HG02884 (cell line): ENCODE results near the gene FAM241B.

Experiments
- ATAC-seq: cut with Tn5 transposase; IDR thresholded peaks from one replicate; pipeline ENCODE4 v1.9.1; 2021; ENCODE audit warnings: mild to moderate bottlenecking, moderate library complexity; ENCODE audit not compliant: unreplicated experiment

Gene FAM241B, protein sequence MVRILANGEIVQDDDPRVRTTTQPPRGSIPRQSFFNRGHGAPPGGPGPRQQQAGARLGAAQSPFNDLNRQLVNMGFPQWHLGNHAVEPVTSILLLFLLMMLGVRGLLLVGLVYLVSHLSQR

DNA sequence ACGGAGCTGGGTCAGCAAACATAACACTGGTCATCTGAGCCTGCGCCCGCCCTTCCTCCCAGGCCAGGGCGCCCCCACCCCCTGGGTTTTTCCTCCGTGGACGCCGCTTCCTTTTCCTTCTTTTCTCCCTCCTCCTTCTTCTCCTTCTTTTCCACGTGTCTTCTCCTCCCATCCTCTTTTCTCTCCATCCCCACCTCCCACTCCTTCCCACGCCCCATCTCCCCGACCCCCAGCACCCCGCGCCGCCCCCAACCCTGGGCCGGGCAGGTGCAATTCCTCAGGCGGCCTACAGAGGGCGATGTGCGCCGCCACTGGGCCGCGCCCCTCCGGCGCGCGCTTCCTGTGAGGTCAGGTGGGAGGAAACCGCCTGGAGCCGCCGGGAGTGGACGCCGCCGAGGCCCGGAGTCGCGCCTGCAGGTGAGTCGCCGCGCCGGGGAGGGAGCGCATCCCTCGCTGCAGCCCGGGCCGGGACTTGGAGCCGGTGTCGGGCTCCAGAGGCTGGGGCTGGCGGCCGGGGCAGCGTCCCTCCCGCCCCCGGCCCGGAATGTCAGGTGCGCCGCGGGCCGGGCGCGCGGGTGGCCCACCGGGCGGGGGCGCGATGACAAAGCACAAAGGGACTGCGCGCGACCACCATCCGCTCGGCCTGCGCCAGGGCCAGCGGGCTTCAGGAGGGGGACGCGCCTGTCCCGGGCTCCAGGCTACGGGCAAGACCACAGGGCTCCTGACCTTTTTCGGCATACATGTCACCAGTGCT, at the start of gene FAM241B:
Gene FAM241B (plus strand): TSS at position 351 of the 754 bp plus-strand sequence. CDS start 1,497 bp downstream, outside the sequence.
- ATAC-seq: no peak

DNA sequence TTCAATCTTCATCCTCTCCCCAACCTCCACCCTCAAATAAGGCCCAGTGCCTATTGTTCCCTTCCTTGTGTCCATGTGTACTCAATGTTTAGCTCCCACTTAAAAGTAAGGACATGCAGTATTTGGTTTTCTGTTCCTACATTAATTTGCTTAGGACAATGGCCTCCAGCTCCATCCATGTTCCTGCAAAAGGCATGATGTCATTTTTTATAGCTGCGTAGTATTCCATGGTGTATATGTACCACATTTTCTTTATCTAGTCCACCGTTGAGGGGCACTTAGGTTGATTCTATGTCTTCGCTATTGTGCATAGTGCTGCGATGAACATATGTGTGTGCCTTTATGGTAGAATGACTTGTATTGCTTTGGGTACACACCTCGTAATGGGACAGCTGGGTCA, 49.6 kb upstream of the FAM241B start:
- no peak for ATAC-seq

DNA sequence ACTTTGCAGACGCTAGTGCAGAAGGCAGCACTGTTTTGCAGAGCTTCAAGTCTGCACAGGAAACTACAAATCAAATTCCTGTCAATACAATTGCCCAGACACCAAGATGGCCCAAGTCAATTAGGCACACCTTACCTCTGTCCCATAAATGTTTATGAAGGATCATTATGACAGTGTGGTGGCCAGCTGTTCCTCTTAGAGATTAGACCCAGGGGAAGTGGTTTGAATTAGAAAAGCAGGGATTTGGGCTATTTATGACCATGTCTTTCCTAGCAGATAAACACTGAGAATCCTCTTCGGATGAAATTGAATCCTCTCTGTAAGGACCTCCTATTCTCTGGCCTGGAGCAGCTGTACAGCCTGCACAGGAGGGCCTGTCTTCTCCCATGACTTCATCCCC, 46.9 kb upstream of the FAM241B start:
- ATAC-seq: no peak

DNA sequence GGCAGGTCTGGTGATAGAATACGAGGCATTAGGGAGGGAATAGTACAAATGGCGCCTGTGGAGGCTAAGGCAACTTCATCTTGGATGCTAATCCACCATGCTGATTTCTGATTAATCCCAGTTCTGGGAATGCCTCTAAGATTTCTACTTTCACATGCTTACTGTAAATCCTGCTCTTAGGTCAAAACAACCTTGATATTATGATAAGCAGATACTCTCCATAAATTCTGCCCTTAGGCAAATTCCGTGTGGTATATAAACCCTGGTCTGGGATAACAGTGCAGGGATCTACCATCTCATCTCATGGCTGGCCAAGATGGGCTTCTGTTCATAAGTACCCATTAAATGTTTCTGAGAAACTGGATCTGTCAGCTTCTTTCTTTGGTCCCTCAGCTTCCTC, 45.4 kb upstream of the FAM241B start:
- ATAC-seq: no peak

DNA sequence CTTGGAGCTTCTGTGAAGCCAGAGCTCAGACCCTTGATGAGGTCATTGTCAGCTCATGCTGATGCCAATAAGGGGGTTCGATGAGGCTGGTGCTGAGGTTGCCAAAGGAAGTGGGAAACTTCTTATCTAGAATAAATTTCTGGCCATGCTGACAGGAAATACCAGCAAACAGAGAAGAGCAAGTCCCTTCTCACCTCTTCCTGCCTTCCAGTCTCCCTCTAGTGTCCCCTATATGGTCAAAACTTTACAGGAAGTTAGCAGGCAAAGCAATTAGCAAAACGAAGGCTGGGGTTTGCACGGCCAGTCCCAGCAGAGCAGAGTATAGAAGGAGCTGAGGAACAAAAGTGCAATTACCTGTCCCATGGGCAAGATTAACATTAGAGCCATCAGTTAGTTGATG, 41.7 kb upstream of the FAM241B start:
- ATAC-seq: no peak

DNA sequence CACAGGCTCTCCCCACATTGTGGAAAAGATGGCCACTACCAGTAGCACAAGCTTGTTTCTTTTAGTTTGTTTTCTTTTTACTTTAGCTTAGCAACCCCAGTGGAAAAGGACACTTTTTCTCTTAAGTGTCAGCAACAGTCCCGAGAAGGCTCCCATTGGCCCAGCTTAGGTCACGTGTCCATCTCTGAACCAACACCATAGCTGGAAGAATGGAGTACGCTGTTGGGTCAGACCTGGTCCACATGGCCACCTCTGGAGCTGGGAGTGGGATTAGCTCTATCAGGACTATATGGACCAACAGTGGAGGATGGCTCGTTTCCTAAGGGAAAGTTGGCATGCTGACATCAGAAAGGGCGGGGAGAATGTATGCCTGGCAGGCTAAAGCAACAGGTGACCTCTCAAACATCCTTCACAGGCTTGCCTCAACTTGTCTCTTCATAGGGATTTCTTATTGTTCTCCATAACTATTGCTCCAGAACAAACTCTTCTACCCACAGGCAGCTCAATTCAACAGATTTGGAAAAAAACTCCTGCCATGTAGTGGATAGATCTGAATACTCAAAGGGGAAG, 29.2 kb upstream of the FAM241B start:
- no peak for ATAC-seq

DNA sequence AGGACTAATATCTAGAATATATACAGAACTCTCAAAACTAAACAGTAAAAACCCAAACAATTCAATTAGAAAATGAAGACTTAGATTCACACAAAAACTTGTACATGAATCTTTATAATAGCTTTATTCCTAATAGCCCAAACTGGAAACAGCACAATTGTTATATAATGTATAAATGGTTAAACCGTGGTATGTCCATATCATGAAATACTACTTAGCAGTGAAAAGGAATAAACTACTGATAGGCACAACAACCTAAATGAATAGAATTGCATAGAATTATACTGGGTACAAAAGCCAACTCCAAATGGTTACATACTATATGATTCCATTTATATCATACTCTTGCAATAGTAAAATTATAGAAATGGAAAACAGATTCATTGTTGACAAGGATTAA, 21.0 kb upstream of the FAM241B start:
- no peak for ATAC-seq

DNA sequence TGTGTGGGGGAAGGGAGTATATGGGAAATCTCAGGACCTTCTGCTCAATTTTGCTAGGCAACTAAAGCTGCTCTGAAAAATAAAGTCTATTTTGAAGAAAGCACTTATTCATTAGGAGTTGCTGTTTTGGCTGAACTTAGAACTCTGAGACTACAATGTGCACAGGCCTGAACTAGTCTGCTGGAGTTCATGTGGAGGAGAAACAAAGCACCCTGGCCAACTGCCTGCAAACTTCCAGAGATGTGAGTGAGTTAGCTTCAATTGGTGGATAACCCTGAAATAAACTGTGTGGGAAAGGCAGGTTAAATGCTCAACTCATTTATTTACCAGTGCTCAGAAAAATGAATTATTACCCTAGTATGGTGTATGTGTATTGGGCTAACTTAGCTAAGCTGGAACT, 17.3 kb upstream of the FAM241B start:
- ATAC-seq: no peak

DNA sequence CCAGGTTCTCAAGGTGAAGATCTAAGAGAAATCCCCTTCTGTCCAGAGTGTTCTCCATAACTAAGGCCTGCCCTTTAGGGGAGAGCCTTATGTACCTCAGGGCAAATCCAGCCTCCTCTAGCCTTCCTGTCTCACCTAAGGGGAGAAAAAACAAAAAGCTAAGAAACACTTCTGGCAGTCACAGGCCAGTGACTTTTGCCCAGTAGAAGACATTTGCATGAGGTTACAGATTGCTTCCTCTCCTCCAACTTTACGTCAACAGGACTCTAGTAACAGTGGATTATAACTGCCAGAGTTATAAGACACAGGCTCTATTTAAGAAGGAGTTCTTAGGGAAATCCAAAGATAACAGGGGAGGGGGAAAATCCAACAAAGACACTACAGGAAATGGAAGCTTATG, 15.9 kb upstream of the FAM241B start:
- no peak for ATAC-seq

DNA sequence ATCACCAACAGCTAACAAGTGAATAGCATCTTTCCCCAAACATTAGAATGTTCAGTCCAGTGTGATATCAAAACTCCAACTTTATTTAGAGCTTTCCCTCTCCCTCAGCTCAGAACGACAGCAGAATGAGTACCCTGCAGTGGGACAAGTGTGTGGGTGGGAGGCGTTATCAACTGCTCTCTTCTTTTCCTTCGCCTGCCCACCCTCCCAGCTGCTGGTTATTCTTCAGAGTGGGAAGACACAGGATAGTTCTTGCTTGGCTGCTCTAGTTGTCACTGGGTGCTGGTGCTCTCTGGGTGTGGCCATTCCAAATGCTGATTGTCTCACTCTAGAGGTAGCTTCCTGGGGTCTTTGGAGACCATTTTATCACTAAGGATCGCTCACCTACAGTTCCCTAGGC, 13.7 kb upstream of the FAM241B start:
- ATAC-seq: no peak

DNA sequence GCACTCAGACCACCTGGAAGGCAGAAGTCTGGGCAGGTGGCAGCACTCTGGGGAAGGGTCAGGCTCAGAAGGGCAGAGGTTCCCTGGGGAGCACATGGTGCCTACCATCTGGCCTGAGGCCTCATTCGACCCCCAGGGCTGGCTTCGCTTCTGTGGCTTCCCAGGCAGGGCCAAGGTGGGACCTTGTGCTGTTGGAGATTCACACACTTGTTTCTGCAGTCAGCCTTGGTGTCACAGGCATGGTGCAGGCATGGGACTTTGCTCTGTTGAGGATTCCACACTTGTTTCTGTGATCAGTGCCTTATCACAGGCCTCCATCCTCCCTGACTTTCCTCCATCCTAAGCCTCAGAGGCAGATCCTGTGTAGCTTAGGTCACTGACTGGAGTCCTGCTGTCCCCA, 11.3 kb upstream of the FAM241B start:
- ATAC-seq: no peak

DNA sequence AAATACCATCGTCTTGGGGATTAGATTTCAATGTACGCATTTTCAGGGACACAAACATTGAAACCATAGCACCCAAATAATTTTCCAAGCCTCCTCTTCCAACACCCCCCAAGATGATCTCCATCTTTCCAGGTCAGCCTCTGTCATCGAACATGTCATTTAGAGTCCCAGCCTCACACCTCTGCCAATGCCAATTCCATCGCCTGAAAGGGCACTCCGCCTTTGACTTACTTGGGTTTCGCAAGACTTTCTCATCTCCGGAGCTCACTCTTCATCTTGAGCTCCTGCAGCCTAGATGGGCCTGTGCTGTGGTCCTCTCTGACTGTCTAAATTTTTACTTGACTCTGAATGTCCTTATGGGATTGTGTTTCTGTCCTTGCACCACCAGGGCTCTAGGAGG, 10.4 kb upstream of the FAM241B start:
- no peak for ATAC-seq

DNA sequence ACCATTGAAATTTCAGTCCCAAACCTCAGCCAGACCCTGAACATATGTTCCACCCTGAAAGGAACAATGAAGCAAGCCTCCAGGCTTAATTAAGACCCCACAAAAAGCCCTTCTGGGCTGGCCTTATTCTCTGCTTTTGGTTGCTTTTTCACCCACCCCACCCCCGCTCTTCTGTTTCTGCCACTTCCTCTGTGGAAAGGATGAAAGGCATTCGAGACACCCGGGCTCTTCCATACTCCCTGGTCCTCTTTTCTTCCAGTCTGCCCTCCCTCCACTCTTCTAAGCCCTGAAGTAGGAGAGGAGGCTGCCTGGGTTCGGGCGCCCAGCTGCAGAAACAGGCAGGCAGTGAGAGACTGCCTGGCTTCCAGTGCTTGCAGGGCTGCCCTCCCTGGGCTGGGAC, 9.4 kb upstream of the FAM241B start:
- no peak for ATAC-seq

DNA sequence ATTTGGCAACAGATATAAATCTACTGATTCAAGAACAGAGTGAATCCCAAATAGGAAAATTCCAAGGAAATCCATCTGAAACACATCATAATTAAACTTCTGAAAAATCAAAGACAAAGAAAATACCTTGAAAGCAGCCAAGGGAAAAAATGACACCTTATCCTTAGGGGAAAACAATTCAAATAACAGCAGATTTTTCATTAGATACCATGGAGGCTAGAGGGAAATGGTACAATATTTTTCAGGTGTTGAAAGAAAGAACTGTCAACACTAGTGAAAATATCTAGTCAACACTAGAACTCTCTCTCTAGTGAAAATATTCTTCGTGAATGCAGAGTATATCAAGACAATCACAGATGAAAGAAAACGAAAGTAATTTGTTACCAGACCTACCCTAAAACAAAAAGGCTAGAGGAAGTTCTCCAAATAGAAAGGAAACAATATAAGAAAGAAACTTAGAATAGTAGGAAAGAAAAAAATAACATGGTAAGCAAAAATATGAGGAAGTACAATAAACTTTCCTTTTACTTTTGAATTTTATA, 5.7 kb upstream of the FAM241B start:
- no peak for ATAC-seq

DNA sequence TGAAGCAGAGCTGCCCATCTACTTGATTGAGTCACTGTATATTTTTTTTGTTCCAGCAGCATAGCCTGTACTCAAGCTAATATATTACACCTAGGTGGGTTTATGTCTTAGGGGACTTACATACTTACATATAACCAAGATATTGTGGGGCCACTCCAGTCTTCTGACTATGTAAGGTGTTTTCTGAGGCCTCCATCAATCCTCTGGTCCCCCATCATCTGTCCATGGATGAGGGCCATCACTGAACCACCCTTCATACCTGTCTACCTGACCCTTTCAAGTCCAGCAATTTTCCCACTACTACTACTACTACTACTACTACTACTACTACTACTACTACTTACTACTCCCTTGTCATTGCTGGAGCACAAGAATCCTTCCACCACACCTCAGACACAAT, 3.2 kb upstream of the FAM241B start:
- no peak for ATAC-seq

DNA sequence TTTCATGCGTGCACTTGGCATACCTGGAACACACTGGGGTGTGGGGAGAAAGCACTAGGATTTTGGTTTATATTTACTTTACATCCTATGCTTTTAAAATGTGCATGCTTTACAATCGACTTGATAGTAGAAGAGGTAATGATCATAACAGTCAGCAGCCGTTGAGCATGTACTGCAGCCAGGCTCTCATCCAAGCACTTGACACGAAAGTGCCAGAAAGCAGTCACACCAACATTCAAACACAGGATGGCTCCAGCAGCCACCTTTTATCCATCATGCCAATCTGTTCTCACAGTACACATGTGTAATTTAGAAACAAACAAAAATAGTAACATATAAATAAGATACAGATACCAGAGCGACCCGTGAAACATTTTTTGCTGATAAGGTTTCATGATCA, 1.2 kb upstream of the FAM241B start:
- ATAC-seq: no peak

DNA sequence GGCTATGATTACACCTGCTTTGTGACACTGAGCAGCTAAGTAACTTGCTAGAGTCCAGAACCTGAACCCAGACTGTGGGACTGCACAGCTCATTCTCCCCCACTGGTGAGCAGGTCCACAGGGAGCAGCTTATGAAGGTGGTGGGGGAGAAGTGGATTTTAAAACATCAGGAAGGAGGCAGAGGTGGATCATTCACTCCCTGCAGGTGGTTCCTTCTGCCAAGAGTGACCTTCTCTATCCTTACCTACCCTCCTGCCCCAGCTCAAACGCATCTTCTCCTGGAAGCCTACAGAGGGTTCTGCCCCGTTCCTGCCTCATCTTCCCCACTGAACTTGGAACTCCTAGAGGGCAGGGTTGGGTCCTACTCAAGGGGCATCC, 539 bp upstream of the FAM241B start:
- ATAC-seq: no peak

DNA sequence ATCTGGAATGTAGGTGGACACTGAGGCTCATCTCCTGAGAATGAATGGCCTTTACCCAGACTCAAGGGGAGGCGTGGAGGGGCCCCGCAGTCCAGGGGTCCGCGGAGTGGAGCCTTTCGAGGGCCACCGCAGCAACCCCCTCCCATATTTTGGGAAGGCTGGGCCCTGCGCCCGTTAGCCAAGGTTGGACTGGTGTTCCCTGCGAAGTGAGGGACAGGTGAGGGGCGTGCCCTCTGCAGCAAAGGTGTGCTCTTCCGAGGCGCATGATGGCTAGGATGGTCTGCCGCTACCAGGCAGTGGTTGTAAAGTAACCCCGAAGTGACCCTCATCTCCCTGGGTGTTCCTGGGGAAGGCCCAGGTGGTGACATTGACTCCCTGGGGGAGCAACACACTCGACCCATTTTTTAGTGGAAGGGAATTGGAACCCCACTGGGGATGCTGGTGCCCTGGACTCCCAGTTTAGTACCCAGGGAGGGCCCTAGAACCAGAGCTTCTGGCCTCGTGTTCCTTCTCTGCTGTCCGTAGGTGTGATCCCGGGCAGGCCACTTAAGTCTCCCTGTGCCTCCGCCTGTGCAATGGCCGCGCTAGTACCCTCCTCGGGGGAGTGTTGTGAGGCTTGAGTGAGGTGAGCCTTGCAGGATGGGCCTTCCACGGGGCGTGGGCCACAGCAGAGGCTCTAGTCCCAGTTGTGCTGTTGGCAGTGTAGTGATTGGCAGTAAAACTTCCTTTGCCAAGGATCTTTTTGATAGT, 779 bp downstream of the FAM241B start:
- no peak for ATAC-seq

DNA sequence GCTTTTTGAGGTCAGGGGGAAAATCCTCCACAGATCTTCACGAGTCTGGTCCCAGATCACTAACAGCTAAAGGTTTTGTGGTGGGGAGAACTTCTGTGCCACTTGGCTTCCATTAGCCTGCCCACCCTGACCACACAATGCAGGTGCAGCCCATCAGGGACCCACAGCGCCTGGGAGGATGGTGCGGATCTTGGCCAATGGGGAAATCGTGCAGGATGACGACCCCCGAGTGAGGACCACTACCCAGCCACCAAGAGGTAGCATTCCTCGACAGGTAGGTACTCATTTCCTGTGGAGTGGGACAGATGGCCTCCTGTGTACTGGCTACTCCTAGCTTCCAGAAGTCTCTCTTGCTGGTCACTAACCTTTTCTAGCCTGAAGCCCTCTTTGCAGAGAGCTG, 1.5 kb downstream of the FAM241B start:
- no peak for ATAC-seq

DNA sequence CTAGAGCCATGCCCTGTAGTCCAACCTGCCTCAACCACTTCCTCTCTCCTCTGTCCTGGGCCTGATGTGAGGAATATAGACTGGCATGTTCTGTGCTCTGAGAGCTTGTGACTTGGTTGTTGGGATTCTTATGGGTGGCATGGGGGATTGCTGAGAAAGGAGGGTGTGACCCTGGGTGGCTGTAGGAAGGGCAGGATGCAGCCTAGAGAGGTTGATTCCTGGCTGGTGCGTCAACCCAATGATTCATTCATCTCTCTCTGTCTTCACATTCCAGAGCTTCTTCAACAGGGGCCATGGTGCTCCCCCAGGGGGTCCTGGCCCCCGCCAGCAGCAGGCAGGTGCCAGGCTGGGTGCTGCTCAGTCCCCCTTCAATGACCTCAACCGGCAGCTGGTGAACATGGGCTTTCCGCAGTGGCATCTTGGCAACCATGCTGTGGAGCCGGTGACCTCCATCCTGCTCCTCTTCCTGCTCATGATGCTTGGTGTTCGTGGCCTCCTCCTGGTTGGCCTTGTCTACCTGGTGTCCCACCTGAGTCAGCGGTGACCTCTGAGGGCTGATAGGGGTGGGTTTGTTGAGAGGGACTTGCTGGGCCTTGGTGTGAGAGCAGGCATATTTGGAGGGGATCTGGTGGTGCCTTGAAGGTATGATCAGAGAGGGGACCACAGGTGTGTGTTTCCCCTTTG, 2.6 kb downstream of the FAM241B start:
- no peak for ATAC-seq
